A172 (cell line): ENCODE measurements around the gene ZNF569. TPM values are rescaled to one million over a fixed set of nuclear protein-coding genes. Genes with fewer than 3 reads are reported as not detected.
"Not testable (repeated sequence)": the region's sequence is repeated elsewhere in the genome, so short reads cannot be mapped to it uniquely, and the experiment has no call there.

Source experiments
- DNase-seq: peaks from one replicate; pipeline ENCODE4 v3.0.0-alpha.2; 2015; ENCODE audit warnings: low spot score
- total RNA-seq: library from RNA; depleted of rRNA; stranded (reverse); fragments of >200 nt; shearing (Covaris generic); gene quantifications from 2 replicates; pipeline ENCODE4 v1.2.3, GENCODE V29; 2014; rRNA removed

ZNF569 gene
- total RNA-seq, 1 experiment from 2014 or later = 2.9 TPM

DNA sequence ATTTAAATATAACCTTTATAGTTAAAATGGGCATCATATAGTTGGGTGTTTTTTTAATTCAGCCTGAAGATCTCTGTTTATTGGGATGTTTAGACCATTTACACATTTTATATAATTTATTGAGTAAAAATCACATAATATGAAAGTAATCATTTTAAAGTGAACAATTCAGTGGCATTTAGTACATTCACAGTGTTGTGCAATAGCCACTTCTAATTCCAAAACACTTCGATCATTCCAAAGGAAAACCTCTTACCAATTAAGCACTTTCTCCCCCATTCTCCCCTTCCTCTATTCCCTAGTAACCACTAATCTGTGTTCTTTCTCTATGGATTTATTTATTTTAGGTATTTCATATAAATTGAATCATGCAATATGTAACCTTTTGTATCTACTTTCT, 66.2 kb downstream of the ZNF569 start:
- DNase-seq = no peak

DNA sequence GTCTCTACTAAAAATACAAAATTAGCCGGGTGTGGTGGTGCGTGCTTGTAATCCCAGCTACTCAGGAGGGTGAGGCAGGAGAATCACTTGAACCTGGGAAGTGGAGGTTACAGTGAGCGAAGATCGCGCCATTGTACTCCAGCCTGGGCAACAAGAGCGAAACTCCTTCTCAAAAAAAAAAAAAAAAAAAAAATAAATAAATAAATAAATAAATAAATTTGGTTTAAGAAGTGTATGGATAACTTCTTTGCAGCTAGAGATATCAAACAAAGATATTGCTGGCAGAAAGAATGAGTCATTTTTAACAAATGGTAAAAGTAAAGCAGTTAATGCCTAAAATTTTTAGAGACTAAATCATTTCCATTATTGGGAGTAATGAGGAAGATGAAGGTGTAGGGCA, 75.8 kb downstream of the ZNF569 start:
- DNase-seq = not testable (repeated sequence)

DNA sequence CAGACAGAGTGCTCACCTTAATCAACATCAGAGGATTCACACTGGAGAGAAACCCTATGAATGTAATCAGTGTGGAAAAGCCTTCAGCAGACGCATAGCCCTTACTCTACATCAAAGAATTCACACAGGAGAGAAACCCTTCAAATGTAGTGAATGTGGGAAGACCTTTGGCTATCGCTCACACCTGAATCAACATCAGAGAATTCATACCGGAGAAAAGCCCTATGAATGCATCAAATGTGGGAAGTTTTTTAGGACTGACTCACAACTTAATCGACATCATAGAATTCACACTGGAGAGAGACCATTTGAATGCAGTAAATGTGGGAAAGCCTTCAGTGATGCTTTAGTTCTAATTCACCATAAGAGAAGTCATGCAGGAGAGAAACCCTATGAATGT, 78.0 kb downstream of the ZNF569 start:
- no peak for DNase-seq

DNA sequence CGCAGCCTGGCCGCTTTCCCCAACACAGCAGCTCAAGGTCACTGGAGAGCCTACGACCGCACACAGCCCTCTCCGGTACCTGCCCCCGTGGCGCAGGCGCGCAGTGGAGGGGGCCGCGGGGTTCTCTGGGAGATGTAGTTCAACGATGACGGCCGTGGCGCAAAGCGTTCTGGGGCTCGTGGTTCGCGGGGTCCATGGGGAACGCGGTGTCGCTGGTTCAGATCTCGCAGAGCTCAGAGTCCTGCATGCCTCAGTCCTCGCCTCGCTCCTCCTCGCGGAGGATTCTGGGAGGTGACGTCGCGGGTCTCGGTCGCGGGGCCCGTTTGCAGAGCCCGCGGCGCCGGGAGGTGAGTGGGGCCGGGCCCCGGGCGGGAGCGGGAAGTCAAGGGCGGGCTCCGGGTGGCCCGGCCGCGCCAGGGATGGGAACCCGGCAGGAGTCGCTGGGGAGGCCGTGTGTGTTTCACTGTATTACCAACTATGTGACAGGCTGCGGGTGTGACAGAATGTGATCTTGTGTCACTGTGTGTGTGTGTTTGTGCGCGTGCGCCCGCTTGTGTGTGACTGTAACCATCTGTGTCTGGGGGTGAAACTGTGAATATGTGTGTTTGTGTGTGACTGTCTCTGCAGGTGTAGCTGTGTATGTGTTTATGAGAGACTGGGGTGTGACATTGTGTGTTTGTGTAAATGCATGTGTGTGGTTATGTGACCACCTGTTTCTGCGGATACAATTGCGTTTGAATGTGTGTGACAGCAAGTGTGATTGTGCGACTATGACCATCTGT, 96.2 kb downstream of the ZNF569 start, which contains the start of gene ZNF527:
Gene ZNF527 (plus strand): TSS at position 220 of the 782 bp plus-strand sequence. CDS start 3,100 bp downstream, outside the sequence.
- peak; percentile 91 for DNase-seq

DNA sequence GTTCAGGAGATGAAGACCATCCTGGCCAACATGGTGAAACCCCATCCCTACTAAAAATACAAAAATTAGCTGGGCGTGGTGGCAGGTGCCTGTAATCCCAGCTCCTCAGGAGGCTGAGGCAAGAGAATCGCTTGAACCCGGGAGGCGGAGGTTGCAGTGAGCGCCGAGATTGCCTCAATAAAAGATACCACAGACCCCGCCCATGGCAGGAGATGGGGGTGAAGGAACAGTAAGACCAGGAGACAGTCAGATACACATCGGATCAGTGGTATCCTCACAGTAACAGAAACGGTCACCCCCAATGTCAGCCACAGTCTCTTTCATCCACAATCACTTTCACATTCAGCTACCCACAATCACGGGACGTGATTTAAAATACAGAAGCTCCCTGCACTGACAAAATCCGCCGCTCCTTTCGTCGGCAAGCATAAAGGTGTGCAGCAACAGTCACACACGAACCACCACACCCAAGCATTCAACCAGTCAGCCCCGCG, 96.8 kb downstream of the ZNF569 start:
- DNase-seq = not testable (repeated sequence)

DNA sequence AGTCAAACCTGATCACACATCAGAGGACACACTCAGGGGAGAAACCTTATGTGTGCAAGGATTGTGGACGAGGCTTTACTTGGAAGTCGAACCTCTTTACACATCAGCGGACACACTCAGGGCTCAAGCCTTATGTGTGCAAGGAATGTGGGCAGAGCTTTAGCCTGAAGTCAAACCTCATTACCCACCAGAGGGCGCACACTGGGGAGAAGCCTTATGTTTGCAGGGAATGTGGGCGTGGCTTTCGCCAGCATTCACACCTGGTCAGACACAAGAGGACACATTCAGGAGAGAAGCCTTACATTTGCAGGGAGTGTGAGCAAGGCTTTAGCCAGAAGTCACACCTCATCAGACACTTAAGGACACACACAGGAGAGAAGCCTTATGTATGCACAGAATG, 104.5 kb downstream of the ZNF569 start:
- no peak for DNase-seq

DNA sequence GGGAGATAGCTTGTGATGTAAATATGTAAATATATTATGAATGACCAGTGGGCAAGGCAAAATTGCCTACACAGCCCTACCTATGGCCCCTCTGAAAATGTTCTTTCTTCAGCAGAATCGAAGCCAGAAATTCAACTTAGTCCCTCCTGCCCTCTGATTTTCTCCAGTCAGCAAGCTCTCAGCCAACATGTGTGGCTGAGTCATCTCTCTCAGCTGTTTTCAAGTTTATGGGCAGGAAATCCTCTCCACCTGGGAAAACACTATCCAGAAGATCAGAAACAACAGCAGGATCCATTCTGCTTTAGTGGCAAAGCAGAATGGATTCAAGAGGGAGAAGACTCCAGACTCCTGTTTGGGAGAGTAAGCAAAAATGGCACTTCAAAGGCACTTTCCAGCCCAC, 105.2 kb downstream of the ZNF569 start:
- DNase-seq = peak; percentile 28

Other genes starting within 250 kb of the ZNF569 start
- gene ZNF383, start 249.2 kb downstream of the ZNF569 start, total RNA-seq = 3.9 and 8.3 TPM in 2 replicates
- 3.4 and 8.0 TPM in 2 replicates for gene ZNF527, start 96.3 kb downstream of the ZNF569 start, total RNA-seq
- gene ZNF570, start 1.9 kb upstream of the ZNF569 start, total RNA-seq = 0.12 TPM in 1 of 2 replicates, not detected in the other
- gene ZNF793, start 39.5 kb upstream of the ZNF569 start, total RNA-seq = 0.26 and 0.41 TPM in 2 replicates
- gene ZNF571, start 127.3 kb upstream of the ZNF569 start, total RNA-seq = 1.9 and 6.2 TPM in 2 replicates
- 0.07 and 0.14 TPM in 2 replicates for gene ZNF540, start 127.4 kb upstream of the ZNF569 start, total RNA-seq
- gene ZFP30, start 188.0 kb upstream of the ZNF569 start, total RNA-seq = 10.0 and 10.1 TPM in 2 replicates